Thyroid gland (tissue), 4 donors: ENCODE data around the gene RNASE9. TPM values are rescaled to one million over a fixed set of nuclear protein-coding genes. Genes with fewer than 3 reads are reported as not detected.

ENCODE experiments used
- DNase-seq, 2 donors: peaks; one replicate each; pipeline ENCODE4 v3.0.0-alpha.2; 2019
- H3K27ac ChIP-seq, 3 donors: fragments of 200-600 bp; sonication (generic); 1 replicate in 2 of 3; 2 replicates in 1 of 3; pipeline ENCODE4 v1.5.1; 2016 to 2019; ENCODE audit warnings: mild to moderate bottlenecking in 1 of 3, moderate library complexity in 1 of 3
- H3K27me3 ChIP-seq: fragments of 200-600 bp; sonication (generic); one replicate; pipeline ENCODE4 v1.5.1; 2019
- H3K36me3 ChIP-seq, 2 donors: fragments of 200-600 bp; sonication (generic); one replicate each; pipeline ENCODE4 v1.5.1; 2016 to 2019
- H3K4me1 ChIP-seq, 2 donors: fragments of 200-600 bp; sonication (generic); one replicate each; pipeline ENCODE4 v1.5.1; 2017 to 2019
- H3K4me3 ChIP-seq, 3 donors: fragments of 200-600 bp; sonication (generic); replicated peaks in 1 of 3; 1 replicate in 2 of 3; 2 replicates in 1 of 3; pipeline ENCODE4 v1.5.1; 2016; ENCODE audit warnings: mild to moderate bottlenecking in 1 of 3
- H3K9me3 ChIP-seq: fragments of 200-600 bp; sonication (generic); one replicate; pipeline ENCODE4 v1.5.1; 2017
- CTCF ChIP-seq, 6 experiments: fragments of 200-600 bp in 3 of 6; fragments of 450-650 bp in 3 of 6; sonication (generic) in 3 of 6; IDR thresholded peaks; one replicate each; pipeline ENCODE4 v1.5.1; 2016 to 2019; ENCODE audit warnings: antibody characterized with exemption in 6 of 6, mild to moderate bottlenecking in 2 of 6, inconsistent platforms in 1 of 6, moderate library complexity in 1 of 6
- POLR2A ChIP-seq, 2 donors: fragments of 450-650 bp; IDR thresholded peaks; one replicate each; pipeline ENCODE4 v1.6.1; 2017; ENCODE audit warnings: antibody characterized with exemption in 2 of 2, mild to moderate bottlenecking in 2 of 2, moderate library complexity in 1 of 2
- WGBS, 2 donors: methylation state at CpG; one replicate each; pipeline ENCODE4 v1.1.5; 2017; 5-methylcytosine and 5-hydroxymethylcytosine counted together
- intact Hi-C: fragments of 100-400 bp; cut with DNase I; formaldehyde crosslinking; loops from one replicate; pipeline ENCODE4 v1.15.1; 2023
- total RNA-seq, 4 donors: library from RNA; depleted of rRNA; stranded (reverse); fragments of >200 nt; gene quantifications; one replicate each; pipeline ENCODE4 v1.2.3, GENCODE V29; 2016

The RNASE9 gene
- total RNA-seq, 4 donors from 2014 or later: not detected

- Histone ChIP-seq H3K4me3 (no peak overlapping the region), H3K36me3 (no peaks in the 10 kb centered on the region), H3K9me3 (no peaks in the 10 kb centered on the region), H3K27me3 (no peaks in the 10 kb centered on the region), H3K4me1 (peaks cover 0 to 8% of the 10 kb centered on the region in 2 donors), H3K27ac (no peak overlapping the region)
- no peak for DNase-seq
- intact Hi-C loops: no loop called here
- TF ChIP-seq POLR2A (IDR thresholded peaks at IDR 0.05) (no peak), CTCF (IDR thresholded peaks at IDR 0.05) (no peak)
- 75 to 78% methylated on average over 3 of the region's 3 CpGs for WGBS, 2 donors
These were observed 14.0 kb downstream of the RNASE9 start for GRCh38 chr14:20546877-20547276.

GRCh38 chr14:20539906-20540305 is 20.9 kb downstream of the RNASE9 start:
- Histone ChIP-seq H3K36me3 (no peaks in the 10 kb centered on the region), H3K9me3 (no peaks in the 10 kb centered on the region), H3K4me1 (no peaks in the 10 kb centered on the region), H3K27me3 (no peaks in the 10 kb centered on the region), H3K27ac (no peak overlapping the region), H3K4me3 (no peak overlapping the region)
- intact Hi-C loops: loop anchor here (10.0 kb wide), 1 partner anchor 155 kb away; no protein-coding TSS in a partner anchor
- TF ChIP-seq CTCF (IDR thresholded peaks at IDR 0.05) (no peak), POLR2A (IDR thresholded peaks at IDR 0.05) (no peak)
- no peak for DNase-seq
- 59 to 62% methylated on average over 4 of the region's 4 CpGs for WGBS, 2 donors

- Histone ChIP-seq H3K27ac (no peak overlapping the region), H3K27me3 (no peaks in the 10 kb centered on the region), H3K36me3 (no peaks in the 10 kb centered on the region), H3K9me3 (no peaks in the 10 kb centered on the region), H3K4me3 (no peak overlapping the region), H3K4me1 (no peaks in the 10 kb centered on the region)
- intact Hi-C loops: loop anchor here (10.0 kb wide), 1 partner anchor 164 kb away; no protein-coding TSS in a partner anchor
- 9 to 16% methylated on average over 8 of the region's 8 CpGs for WGBS, 2 donors
- TF ChIP-seq CTCF (IDR thresholded peaks at IDR 0.05) (peak; percentile 45 to 76 (median 66)), POLR2A (IDR thresholded peaks at IDR 0.05) (no peak)
- DNase-seq: peak; percentile 84 to 91
These were observed 29.9 kb downstream of the RNASE9 start for GRCh38 chr14:20530771-20531571.

GRCh38 chr14:20529806-20530205 is 31.0 kb downstream of the RNASE9 start:
- Histone ChIP-seq H3K36me3 (no peaks in the 10 kb centered on the region), H3K27me3 (no peaks in the 10 kb centered on the region), H3K9me3 (no peaks in the 10 kb centered on the region), H3K27ac (no peak overlapping the region), H3K4me1 (no peaks in the 10 kb centered on the region), H3K4me3 (no peak overlapping the region)
- 79 to 86% methylated on average over 3 of the region's 3 CpGs for WGBS, 2 donors
- TF ChIP-seq POLR2A (IDR thresholded peaks at IDR 0.05) (no peak), CTCF (IDR thresholded peaks at IDR 0.05) (no peak)
- no peak for DNase-seq
- intact Hi-C loops: loop anchor here (5.0 to 10.0 kb wide), 2 partner anchors 77 to 165 kb away; no protein-coding TSS in a partner anchor

- H3K36me3 ChIP-seq: no peaks in the 10 kb centered on the region
- WGBS, 2 donors: 20 to 23% methylated on average over 2 of the region's 2 CpGs
- no peaks in the 10 kb centered on the region for H3K4me1 ChIP-seq
- H3K4me3 ChIP-seq: no peak overlapping the region
- peak; percentile 46 to 53 for DNase-seq
- intact Hi-C loops: no loop called here
- TF ChIP-seq POLR2A (IDR thresholded peaks at IDR 0.05) (no peak), CTCF (IDR thresholded peaks at IDR 0.05) (no peak)
- H3K27ac ChIP-seq: no peak overlapping the region
- no peaks in the 10 kb centered on the region for H3K27me3 ChIP-seq
- H3K9me3 ChIP-seq: no peaks in the 10 kb centered on the region
These were observed 36.8 kb downstream of the RNASE9 start for GRCh38 chr14:20524027-20524426.
